LoVo (cell line): ENCODE data around the gene GLRX5.
A peak's percentile ranks its signal among the peaks of the same experiment; 100 is the strongest.
"Not testable (repeated sequence)": the region's sequence is repeated elsewhere in the genome, so short reads cannot be mapped to it uniquely, and the experiment has no call there.

Experiments used
- DNase-seq: peaks from one replicate; pipeline ENCODE4 v3.0.0-alpha.2; 2016; ENCODE audit warnings: low spot score

GLRX5 gene

GRCh38 chr14:95499354-95499750 lies 35.5 kb upstream of the GLRX5 start:
- no peak for DNase-seq

DNA sequence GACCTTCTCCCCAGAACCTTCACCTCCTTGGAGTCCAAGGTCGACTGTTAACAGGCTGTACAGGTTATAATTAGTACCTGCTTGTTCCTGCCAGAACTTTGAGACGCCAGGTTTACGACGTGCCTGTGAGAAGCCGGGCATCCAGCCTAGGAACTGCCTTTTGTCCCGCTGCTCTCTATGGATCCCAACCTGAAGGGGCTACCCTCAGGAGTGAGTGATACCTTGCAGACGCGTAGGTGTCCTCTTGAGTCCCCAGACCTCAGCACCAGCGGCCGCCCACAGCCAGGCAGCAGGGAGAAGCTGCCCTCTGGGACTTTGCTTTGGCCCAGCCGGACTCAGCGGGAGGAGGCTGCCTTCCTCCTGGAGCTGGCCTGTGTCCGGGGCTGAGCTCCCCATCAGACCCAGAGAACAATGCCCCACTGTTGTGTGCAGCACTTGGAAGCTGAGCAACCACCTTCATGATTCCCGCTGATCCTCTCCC lies 34.6 kb upstream of the GLRX5 start:
- DNase-seq: no peak

GRCh38 chr14:95500772-95501401 lies 34.0 kb upstream of the GLRX5 start:
- DNase-seq: no peak

- no peak for DNase-seq
These were observed 32.4 kb upstream of the GLRX5 start for GRCh38 chr14:95502381-95502950.

GRCh38 chr14:95503365-95504134 lies 31.3 kb upstream of the GLRX5 start:
- DNase-seq: no peak

DNA sequence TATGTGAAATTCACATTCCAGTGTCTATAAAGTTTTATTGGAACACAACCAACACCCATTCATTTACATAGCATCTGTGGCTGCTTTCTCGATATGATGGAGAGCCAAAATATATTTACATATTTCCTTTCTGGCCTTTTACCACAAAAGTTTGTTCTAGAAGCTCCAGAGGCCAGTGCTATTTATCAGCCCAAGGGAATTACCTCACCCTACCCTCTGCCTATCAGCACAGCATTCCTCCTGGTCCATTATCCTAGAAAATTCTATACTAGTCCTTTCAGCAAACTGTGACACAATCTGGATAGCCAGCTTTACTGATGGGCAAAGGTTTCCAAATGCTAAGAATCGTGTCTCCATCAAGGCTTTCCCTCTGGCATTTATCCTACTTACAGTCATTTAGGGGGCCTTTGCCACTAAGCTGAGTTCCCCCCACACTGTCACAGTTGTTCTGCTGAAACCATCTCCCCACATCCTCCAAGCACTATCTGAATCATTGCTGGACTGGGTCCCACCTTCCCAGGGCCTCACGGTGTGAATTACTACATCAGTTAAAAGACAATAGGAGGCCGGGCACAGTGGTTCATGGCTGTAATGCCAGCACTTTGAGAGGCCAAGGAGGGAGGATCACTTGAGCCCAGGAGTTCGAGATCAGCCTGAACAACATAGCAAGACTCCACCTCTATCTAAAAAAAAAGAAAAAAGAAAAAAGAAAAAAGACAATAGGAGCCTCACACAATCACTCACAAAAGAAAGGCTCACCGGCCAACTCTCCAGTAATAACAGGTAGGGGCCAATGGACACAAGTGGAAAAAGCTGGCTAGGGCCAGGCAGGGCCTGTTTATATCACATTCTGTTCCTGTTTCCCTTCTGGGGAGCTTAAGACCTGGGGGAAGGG lies 30.5 kb upstream of the GLRX5 start:
- DNase-seq: no peak

- no peak for DNase-seq
These were observed 29.7 kb upstream of the GLRX5 start for GRCh38 chr14:95505030-95505589.

DNA sequence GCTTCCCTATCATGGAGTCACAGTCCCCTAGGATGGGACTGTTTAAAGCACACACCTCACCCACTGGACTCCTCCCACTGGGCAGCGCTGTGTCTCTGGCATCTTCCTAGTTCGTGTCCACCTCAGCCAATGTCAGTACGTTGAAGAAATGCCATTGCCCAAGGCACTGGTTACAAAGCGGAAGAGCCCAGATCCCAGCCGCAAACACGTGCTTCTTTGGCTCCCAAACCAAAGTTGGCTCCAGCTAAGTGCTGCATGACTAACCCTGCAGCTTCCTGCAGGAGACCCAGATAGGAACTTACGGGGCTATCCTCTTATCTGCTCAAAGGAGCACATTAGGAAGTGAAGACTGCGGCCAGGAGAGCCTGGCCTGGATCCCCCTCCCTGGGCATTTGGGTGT lies 27.7 kb upstream of the GLRX5 start:
- DNase-seq: no peak

GRCh38 chr14:95507701-95508103 lies 27.1 kb upstream of the GLRX5 start:
- peak; percentile 30 for DNase-seq

DNA sequence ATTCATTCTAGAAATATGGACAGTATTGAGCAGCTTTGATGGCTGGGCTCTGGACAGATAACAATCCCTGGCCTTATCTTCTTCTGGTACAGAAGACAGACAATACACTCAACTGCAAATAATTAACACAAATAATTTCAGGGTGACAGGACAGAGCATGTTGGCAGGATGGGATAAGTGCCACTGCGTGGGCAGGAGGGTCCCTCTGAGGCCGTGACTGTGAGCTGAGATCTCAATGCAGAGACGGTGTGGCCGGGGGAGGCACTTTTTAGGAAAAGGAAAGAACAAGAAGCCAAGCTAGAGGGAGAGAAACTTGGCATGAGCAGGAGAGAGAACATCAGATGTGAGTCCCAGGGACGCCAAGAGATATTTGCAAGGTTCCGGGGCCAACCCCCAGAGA lies 26.5 kb upstream of the GLRX5 start:
- DNase-seq: no peak

GRCh38 chr14:95509495-95509894 lies 25.4 kb upstream of the GLRX5 start:
- no peak for DNase-seq

DNA sequence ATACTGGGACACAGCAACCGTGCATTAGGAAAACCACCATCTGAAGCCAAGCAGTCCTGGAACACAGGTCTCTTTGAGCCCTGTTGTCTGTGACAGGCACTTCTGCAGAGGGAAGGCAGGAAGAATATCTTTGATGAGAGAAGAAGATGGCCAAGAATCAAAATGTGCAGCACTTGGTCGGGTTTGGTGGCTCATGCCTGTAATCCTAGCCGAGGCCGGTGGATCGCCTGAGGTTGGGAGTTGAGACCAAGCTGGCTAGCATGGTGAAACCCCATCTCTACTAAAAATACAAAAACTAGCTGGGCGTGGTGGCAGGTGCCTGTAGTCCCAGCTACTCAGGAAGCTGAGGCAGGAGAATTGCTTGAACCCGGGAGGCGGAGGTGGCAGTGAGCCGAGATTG lies 24.5 kb upstream of the GLRX5 start:
- not testable (repeated sequence) for DNase-seq

GRCh38 chr14:95510804-95511203 lies 24.0 kb upstream of the GLRX5 start:
- no peak for DNase-seq

- DNase-seq: no peak
These were observed 23.2 kb upstream of the GLRX5 start for GRCh38 chr14:95511687-95512086.

DNA sequence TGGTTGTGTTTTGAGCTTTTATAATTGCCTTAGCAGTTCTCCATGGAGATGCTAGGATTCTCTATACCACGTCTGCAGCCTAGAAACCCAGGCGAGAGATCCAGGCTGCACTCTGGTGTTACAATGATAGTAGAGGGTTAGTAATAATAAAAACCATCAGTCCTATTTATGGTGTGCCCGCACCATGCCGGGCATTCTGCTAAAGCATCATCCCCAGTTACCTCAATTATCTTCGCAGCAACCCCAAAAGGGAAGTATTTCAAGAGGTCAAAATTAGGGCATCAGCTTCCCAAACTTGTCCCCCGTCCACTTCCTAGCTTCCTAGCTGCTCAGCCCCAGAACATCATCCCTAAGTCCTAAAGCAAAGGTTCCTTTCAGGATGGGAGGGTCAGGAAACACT lies 21.6 kb upstream of the GLRX5 start:
- DNase-seq: no peak

- no peak for DNase-seq
These were observed 20.4 kb upstream of the GLRX5 start for GRCh38 chr14:95514131-95515079.

- DNase-seq: no peak
These were observed 19.8 kb upstream of the GLRX5 start for GRCh38 chr14:95515080-95515489.

DNA sequence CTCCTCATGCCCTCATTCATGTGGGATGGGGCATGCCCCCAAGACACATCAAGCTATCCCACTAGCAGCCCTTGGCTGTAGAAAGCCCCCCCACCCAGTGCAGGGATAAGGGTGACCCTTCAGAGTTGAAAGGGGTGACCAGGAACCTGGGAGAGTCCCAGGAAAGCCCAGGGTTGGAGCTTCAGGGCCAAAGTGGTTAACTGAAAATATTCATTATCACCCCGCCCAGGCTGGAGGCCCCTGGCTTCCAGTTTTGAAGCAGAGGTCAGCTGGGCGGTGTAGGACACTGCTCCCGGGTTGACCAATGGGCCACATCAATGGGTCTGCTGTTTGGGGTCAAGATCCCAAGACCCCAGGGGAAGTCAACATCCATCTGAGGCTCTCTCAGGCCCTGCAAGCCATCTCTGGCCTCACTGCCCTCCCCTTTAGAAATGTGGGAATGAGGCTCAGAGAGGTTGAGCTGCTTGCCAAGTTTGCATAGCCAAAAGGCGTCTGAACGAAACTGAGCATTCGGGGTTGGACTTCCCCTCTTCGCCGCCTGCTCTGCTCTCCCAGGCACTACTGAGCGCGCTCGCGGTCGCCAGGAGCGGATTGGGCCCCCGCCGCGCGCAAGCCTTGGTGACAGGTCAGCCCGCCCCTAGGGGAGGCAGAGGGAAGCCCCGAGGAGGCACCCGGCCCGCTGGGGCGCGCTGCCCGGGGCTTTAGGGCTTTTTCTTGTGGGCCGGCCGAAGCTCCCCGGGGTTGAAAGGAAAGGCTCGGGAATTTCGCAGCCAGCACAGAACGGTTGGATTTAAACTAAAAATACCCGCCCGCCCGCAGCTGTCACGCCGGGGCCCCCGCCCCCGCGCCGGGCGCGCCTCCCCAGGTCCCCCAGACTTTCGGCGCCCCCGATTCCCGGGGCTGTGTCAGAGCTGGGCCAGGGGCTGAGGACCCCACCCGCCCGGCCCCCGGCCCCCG lies 19.0 kb upstream of the GLRX5 start:
- DNase-seq: peak; percentile 69

GRCh38 chr14:95516554-95517181 lies 18.2 kb upstream of the GLRX5 start, which contains the start of gene SYNE3:
Gene SYNE3, minus strand, starts transcription at chr14:95516650. Its CDS starts 40,829 bp downstream, at chr14:95475821.
- peak; percentile 40 for DNase-seq
